ENCODE results near the gene DLL4.
"Not testable (repeated sequence)": the region's sequence is repeated elsewhere in the genome, so short reads cannot be mapped to it uniquely, and the experiment has no call there.

DLL4 gene

DNA sequence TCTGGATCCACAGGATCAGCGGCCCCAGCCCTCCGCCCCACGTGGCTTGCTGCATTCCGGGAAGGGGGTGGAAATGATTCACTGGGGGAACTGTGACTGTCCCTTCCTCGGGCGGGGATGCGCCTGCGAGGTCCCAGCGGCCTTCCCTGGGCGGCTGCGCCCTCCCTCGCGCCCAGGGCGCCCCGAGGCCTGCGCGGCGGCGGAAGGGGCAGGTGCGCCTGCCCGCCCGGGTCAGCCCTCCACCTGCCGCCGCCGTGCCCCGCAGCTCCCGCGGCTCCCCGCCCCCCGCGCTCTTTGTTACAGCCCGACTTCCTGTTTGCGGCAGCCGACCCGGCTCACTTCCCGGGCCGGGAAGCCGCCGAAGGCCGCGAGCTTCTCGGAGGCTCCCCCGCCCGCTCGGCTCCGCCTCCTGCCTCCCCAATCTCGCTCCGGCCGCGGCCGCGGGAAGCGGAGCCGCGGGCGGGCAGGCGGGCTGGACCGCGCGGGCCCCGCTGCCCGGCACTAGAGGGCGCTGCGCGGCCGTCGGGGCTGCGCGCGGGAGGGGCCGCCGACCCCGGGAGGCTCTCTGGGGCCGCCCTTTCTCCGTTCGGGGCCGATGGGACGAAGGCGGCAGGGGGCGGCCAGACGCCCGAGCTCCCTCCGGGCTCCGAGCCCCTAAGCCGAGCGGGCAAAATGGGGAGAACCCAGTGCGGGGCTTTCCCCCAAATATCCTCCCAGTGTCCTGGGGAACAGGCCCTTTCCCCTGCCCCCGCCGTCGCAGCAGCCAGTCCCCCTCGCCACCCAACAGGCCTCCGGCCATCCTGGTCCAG, 12.6 kb downstream of the DLL4 start:
- DNase-seq (ENCODE audit: low read depth), result peak; percentile 47

DNA sequence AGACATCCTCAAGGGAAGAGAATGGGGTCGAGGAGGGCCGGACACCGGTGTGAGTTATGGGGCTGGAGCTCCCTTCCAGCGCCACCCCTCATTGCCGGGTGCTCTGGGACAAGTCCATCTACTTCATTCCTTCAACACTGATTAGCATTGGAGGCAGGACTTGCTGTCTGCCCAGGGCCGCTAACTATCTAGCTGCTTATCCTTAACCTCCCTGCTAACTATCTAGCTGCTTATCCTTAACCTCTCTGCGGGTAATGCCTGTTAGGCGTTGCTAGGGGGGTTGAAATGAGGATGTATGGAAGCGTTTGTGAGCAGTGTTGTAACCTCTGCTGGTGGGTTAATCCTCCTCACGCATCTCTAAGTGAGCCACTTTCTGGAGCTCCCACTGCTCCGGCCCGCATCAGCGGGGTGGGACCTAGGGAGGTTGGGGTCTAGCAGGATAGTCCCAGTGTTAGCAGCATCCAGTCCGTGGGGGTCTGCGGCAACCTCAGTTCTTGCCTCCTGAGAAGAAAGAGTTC, 13.3 kb downstream of the DLL4 start:
- no peak for DNase-seq (ENCODE audit: low read depth)

DNA sequence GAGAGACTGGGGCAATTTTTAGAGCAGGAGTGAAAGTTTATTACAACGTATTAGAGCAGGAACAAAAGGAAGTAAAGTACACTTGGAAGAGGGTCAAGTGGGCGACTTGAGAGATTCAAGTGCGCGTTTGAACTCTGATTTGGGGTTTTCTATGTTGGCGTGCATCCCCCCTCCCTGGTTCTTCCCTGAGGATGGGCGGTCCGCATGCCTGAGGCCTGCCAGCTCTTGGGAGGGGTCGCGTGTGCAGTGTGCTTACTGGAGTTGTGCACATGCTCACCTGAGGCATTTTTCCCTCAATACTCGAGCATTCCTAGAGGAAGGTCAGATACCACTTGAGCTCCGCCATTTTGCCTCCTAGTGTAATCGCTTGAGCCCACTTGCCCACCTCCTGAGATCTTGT, 13.7 kb downstream of the DLL4 start:
- DNase-seq (ENCODE audit: low read depth), result no peak

DNA sequence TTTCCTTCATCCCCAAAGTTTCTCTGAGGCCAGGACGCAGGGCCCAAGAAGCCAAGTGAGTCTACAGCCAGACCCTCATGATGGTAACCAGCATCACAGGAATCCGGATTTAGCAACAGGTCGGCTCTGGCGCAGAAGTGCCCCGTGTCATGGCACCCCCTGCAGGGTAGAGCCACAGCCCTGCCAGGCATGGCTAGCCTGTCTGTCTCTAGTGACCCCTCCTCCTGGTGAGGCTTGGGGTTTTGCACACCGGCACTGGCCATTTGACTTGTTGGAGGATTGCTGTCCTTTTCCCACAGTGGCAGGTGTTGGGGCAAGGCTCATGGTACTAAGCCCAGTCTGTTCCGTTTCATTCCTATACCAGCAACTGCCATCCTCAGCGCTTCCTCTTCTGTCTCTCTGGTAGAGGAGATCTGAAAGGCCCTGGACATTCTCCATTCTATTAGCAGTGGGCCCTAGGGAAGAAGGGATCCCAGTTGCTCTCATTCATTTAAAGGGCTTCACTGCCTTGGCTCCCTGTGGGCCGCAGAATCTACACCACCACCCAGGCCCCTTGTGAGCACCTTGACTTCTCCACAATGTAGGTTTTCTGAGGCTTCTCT, 14.7 kb downstream of the DLL4 start:
- DNase-seq (ENCODE audit: low read depth), result no peak

DNA sequence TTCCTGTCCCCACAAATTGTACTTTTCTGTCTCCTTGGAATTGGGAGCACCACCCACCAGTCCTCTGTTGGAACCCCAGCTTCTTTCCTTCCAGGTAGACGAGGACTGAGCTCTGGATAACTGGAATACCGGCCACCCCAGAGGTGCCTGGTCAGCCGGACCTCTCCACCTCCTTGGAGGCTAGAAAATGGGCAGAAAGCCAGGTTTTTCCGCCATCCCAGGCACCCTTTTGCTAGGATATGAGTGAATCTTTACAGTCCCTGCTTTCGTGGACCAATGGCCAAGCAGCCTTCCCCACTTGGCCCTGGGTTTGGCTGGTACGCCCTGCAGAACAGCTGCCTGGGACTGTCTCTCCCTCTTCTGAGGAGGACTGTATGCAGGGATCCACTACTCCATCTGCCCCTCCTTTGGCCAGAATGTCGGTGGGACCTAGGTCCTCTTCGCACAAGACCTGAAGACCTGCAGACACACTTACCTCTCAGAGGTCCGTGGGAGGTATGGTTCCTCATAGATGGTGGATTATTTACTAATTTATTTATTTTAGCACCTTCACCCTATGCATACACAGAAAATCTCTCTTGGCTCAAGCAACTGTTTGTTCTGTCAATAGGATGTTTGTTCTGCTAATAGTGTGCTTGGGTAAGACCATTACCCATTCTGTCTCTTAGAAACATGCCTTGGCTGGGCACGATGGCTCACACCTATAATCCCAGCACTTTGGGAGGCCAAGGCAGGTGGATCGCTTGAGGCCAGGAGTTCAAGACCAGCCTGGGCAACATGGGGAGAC, 15.6 kb downstream of the DLL4 start:
- no peak for DNase-seq (ENCODE audit: low read depth)

DNA sequence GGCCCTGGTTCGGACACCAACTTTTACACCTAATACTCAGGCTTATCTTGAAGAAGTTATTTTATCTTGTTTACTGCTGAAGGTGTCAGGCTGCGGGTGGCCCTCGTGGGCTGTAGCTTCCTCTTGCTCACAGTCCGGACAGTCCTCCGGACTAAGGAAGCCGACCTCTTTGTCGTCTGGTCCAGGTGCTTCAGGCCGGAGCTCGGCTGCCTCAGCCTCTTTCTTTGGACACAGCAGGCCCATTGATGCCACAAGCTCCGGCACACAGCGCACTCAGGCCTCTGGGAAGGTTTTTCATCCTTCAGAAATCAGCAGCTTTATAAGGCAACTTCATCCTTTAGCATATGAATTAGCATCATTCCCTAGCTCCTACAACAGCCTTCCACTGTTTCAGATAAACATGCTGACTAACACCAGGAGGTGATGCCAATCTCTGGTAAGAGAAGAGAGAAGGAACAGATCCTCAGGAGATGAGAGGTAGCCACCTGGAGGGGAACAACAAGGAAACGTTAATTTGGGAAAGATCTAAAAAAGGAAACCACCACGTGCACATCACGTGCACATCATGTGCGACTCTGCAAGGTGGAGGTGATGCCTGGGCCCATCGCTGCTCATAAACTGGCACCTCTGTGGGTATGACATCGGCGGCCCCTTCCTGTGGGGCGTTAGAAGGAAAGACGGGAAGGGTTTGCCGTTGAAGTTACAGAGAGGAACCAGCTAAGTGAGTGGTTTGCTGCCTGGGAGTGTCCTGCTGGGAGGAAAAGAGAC, 19.8 kb downstream of the DLL4 start:
- no peak for DNase-seq (ENCODE audit: low read depth)

DNA sequence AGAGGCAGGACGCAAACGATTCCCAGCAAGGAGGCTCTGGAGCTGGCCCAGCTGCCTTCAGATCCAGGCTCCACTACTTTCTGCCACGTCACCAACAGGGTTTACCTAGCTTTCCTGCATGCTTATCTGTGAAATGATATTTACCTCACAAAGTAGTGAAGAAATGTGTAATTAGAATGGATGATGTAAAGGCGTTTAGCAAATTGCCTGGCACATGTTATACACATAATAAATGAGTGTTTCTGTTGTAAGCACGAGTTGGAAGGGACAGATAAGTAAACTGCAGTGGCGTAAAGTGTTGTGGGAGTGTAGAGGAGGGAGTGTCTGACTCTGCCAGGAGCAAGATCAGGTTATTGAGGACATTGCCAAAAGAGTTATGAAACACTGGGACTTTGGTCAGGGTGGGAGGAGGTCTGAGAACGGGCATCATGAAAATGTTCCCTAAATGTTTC, 20.6 kb downstream of the DLL4 start:
- DNase-seq (ENCODE audit: low read depth), result no peak

DNA sequence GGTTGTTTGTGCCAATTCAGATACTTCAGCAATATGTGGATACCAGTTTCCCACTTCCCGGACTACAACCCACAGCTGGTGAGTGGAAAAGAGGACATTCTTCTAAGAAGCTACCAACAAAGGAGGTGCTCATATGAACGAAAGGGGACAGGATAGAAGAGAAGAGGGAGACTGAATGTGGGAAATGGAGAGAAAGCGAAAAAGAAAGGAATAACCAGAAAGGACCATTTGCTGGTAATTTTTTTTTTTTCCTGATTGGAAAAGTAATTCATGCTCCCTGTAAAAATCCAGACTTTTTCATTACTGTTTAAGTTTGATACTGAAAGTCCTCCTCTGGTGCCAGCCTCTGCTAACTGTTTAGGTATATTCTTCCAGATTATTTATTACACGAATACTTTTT, 22.6 kb downstream of the DLL4 start:
- no peak for DNase-seq (ENCODE audit: low read depth)

DNA sequence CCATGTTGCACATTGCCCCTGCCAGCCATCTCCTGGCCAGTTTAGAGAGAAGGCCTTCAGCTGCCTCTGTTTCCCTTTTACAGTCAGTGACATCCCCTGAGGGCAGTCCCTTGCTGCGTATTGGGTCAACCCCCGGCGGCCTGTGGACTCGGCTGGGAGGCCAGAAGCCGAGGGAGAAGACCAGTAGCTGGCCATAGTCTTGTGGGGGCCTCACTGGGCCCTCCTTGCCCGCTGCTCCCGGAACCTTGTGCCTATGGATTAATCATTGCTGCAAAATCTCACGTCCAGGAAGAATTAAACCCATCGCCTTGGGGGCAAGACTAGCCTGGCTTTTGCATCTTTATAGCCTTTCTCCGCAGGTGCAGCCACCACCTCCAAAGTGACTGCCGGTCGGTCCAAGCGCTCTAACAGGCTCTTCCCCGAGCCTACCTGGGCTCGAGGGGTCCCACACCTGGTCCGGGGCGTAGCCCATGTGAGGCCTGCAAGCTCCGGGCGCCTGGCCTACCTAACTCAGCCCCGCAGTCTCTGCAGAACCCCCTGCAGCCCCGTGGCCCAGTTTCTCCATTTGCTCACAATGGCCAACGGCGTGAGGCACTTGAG, 23.3 kb downstream of the DLL4 start:
- DNase-seq (ENCODE audit: low read depth), result no peak

DNA sequence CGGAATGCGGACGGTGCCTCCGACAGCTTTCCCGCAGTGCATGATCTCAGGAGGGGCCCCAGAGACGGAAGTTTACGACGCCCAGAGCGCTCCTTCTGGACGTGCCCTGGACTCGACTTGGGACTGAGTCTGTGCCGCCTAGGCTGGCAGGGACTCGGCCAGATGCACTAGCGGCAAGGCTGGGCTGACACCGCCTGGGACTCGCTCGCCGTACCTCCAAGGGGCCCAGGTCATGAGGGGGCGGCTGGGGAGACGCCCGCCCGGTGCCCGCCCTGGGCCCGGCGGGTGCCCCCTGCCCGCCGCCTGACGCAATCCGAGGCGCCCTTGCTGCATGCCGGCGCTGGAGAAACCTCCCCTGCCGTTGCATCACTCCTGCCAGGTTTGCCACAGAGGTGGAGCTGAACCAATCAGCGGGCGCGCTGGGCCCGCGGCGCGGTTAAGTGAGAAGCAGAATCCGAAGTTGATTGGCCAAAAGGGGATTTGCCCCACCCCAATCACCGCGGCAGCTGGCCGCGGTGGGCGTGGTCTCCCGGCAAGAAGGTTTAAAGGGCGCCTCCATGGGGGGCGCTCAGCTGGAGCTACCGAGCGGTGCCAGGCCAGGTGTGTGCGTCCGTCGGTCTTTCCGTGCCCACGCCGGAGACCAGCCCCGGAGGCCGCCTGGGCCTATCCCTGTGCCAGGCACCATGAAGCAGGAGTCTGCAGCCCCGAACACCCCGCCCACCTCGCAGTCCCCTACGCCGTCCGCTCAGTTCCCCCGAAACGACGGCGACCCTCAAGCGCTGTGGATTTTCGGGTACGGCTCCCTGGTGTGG, 24.0 kb downstream of the DLL4 start, which contains the start of gene CHAC1:
TSS of gene CHAC1 (plus strand) at position 571 of the 812 bp plus-strand sequence. CDS start at position 684, 113 bp downstream.
- DNase-seq (ENCODE audit: low read depth), result peak; percentile 96

DNA sequence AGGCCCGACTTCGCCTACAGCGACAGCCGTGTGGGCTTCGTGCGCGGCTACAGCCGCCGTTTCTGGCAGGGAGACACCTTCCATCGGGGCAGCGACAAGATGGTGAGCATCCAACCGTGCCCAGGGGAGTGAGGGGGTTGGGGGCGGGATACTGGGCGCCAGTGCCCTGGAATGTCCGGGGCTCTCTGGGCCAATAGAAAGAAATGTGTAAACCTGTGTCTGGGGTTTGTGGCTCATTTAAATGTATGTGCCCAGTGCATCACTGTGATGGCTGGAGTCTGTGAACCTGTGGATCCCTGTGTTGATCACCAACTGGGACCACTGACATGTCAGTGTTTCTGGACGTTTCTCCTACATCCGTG, 24.6 kb downstream of the DLL4 start:
- no peak for DNase-seq (ENCODE audit: low read depth)

DNA sequence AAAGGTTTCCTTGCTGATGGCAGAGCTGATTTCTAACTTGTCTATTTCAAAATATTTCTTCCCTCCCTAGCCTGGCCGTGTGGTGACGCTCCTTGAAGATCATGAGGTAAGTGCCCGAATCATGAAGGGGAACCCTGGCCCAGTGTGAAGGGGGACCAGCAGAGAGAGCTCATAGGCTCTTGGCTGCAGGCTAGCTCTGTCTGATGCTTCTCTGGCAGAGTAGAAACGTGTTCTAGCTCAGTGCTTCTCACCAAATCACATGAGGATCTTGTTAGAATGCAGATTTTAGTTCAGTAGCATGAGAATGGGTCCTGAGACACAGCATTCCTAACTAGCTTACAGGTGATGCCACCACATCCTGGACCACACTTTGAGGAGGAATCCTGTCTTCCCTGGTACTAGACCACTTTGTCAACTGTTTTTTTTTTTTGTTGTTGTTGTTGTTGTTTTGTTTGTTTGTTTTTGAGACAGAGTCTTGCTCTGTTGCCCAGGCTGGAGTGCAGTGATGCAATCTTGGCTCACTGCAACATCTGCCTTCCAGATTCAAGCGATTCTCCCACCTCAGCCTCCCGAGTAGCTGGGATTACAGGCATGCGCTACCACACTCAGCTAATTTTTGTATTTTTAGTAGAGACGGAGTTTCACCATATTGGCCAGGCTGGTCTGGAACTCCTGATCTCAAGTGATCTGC, 25.2 kb downstream of the DLL4 start:
- DNase-seq (ENCODE audit: low read depth), result not testable (repeated sequence)

DNA sequence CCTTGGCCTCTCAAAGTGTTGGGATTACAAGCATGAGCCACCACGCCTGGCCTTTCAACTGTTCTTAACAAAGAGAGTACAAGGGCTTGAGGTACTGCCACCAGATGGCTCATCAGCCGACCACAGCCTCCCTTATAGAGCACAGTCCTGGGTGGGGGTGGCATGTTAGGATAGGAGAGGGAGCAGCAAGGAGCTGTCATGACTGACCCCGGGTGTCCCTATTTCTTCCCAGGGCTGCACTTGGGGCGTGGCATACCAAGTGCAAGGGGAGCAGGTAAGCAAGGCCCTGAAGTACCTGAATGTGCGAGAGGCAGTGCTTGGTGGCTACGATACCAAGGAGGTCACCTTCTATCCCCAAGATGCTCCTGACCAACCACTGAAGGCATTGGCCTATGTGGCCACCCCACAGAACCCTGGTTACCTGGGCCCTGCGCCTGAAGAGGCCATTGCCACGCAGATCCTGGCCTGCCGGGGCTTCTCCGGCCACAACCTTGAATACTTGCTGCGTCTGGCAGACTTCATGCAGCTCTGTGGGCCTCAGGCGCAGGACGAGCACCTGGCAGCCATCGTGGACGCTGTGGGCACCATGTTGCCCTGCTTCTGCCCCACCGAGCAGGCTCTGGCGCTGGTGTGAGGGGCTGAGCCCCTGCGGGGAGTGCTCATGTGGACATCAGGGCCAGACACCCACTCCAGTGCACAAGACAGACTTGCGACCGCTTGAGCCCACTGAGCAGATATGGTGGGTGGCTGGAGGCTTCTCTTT, 26.2 kb downstream of the DLL4 start:
- DNase-seq (ENCODE audit: low read depth), result no peak

DNA sequence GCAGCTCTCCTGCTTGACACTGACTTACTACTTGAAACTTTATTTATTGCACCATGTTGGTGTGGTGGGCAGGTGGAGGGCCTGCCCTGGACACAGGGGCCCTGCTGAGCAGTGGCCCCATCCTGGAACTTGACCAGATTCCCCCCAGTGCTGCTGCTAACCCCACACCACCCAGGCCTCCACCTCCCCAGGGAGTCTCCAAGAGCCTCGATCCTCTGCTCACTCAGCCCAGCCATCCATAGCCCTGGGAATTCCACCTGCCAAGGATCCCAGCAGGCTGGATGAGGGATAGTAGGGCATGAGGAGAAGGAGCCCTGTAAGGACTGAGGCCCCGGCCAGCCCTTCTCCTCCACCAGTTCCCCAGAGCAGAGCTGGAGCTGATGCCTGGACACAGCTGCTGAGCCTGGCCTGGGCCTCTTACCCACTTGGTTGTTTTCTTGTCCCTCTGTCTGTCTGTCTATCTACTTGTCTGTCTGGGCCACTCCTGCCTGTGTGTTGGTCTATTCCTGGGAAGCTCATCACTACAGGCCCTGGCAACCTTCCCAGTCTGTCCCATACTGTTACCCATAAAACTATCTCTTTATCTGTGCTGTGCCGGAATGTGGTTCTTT, 26.9 kb downstream of the DLL4 start:
- no peak for DNase-seq (ENCODE audit: low read depth)

DNA sequence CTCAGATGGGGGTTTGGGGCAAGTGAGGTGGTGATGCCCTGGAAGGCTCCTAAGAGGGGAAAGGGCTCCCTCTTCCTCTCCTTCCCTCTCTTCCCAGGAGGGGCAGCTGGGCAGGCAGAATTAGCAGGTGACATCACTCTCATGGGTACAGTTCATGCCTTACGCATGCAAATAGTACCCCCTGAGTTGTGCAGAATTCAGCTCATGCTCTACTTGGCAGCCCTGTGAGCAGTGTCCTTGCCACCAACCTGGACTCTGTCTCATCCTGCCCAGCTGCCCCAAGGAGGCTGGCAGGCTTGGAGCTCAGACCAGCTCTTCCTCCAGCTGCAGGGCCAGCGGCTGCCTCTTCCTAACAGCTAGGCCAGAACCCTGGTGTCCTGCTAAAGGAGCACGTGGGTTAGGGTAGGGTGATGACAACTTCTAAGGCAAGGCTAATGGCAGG, 27.4 kb downstream of the DLL4 start:
- no peak for DNase-seq (ENCODE audit: low read depth)

DNA sequence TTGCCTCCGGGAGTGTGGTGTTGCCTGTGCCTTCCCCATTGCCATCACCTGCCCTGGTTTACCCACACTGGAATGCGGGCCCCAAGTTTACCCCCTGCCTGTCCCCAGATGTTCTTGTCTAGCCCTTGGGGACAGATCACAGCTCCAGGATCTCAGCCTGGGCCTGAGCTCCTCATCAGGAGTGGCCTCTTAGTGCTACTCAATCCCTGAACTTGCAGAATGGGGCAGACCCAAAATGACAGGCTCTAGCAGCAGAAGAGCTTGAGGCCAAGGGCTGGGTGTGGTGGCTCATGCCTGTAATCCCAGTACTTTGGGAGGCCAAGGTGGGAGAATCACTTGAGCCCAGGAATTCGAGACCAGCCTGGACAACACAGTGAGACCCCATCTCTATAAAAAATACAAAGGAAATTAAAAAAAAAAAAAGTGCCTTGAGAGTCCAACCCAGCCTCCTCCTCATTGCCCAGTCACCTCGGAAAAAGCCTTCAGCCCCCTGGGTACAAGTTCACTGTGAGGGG, 28.0 kb downstream of the DLL4 start:
- DNase-seq (ENCODE audit: low read depth), result no peak

DNA sequence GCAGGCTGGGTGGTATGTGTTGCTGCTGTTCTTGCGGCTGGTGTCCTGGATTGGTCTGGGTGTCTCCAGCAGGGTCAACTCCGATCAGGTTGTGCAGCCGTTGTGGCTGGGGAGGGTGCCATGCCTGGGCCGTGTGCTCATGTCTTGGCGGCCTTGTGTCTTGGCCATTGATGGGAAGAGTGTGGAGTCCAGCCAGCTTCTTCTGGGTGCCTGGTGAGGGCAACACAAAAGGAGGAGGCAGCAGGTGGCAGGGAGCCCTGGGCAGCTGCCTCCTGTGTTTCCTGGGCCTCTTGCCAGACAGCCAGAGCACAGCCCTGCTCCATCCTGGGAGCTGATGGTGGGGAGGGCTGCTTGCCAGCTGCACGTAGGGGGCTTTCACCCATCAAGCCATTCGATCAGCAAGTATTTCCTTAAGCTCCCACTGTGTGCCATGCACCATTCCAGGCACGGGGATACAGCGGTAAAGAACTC, 28.5 kb downstream of the DLL4 start:
- DNase-seq (ENCODE audit: low read depth), result no peak

DNA sequence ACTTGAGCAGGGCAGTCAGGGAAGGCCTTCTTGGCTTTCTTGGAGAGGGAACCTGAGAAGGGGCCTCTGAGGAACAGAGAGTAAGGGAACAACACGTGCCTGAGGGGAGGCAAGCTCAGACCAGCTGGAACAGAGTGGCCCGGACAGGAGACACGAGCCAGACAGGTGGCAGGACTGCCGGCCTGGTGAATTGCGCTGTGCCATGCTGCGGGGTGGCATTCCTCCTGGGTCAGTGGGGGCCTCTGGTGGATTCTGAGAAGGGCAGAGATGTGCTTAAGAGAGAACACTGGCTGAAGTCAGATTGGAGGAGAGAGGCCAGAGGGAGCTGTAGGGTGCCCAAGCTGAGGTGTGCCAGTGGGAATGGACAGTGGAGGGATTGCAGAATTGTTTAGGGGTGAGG, 29.0 kb downstream of the DLL4 start:
- DNase-seq (ENCODE audit: low read depth), result no peak
